Uterus (tissue), 2 donors: ENCODE data around the gene ACSBG1.

Experiments
- CTCF ChIP-seq, 4 experiments: fragments of 200-600 bp in 2 of 4; fragments of 450-650 bp in 2 of 4; sonication (generic) in 2 of 4; IDR thresholded peaks; one replicate each; pipeline ENCODE4 v1.5.1; 2016 to 2019; ENCODE audit warnings: antibody characterized with exemption in 4 of 4, mild to moderate bottlenecking in 2 of 4, moderate library complexity in 1 of 4
- POLR2A ChIP-seq, 2 donors: fragments of 450-650 bp; IDR thresholded peaks; one replicate each; pipeline ENCODE4 v1.6.1; 2016; ENCODE audit warnings: antibody characterized with exemption in 2 of 2, mild to moderate bottlenecking in 1 of 2, moderate library complexity in 1 of 2

GRCh38 chr15:78243491-78243941 lies 9.2 kb upstream of the ACSBG1 start:
- TF ChIP-seq CTCF (IDR thresholded peaks at IDR 0.05) (no peak), POLR2A (IDR thresholded peaks at IDR 0.05) (no peak)
